Left ventricle myocardium superior (tissue), 1 donor: ENCODE results near the gene NCMAP. TPM values are rescaled to one million over a fixed set of nuclear protein-coding genes. Genes with fewer than 3 reads are reported as not detected.
A peak's percentile ranks its signal among the peaks of the same experiment; 100 is the strongest.

Source experiments
- ATAC-seq: fragments of 200-7000 bp; cut with Tn5 transposase; one replicate; pipeline ENCODE4 v1.9.1; 2020; ENCODE audit warnings: mild to moderate bottlenecking, moderate library complexity
- DNase-seq: peaks from one replicate; pipeline ENCODE4 v3.0.0-alpha.2; 2020
- intact Hi-C: fragments of 100-400 bp; cut with micrococcal nuclease; formaldehyde crosslinking; loops from one replicate; pipeline ENCODE4 v1.11.0; 2022
- total RNA-seq: library from RNA; stranded (reverse); fragmentation: NEBNext Ultra II Directional; extraction: Animal tissue kit (Norgen Biotek cat#: 25700); gene quantifications from one replicate; pipeline ENCODE4 v1.2.1, GENCODE V29; 2021
- donor health status: DM: no; HTN: yes; CAD: no; lungs with severe emphysema.

Gene NCMAP
- total RNA-seq, 1 donor from 2014 or later, result 0.27 TPM

- ATAC-seq, result no peak
- DNase-seq, result no peak
- intact Hi-C loops, result no loop called here
Observed at GRCh38 chr1:24566236-24566867, 10.5 kb downstream of the NCMAP start.

- intact Hi-C loops, result no loop called here
- ATAC-seq, result peak; percentile 76
Observed at GRCh38 chr1:24567792-24568388, 12.0 kb downstream of the NCMAP start.

GRCh38 chr1:24568475-24568874 is 12.6 kb downstream of the NCMAP start:
- ATAC-seq, result no peak
- intact Hi-C loops, result no loop called here
- DNase-seq, result no peak

More at GRCh38 chr1:24567792-24568388, 12.0 kb downstream of the NCMAP start:
- DNase-seq, result peak; percentile 46

- intact Hi-C loops, result no loop called here
- DNase-seq (no peak), ATAC-seq (no peak)
Observed at GRCh38 chr1:24570265-24571125, 14.6 kb downstream of the NCMAP start.

- ATAC-seq (no peak), DNase-seq (no peak)
- intact Hi-C loops, result no loop called here
Observed at GRCh38 chr1:24572301-24572700, 16.4 kb downstream of the NCMAP start.

GRCh38 chr1:24575905-24576587 is 20.2 kb downstream of the NCMAP start:
- DNase-seq, result no peak
- intact Hi-C loops, result no loop called here
- ATAC-seq, result peak; percentile 24

GRCh38 chr1:24578846-24579245 is 23.0 kb downstream of the NCMAP start:
- ATAC-seq (no peak), DNase-seq (no peak)
- intact Hi-C loops, result no loop called here

GRCh38 chr1:24580756-24581155 is 24.9 kb downstream of the NCMAP start:
- no peak for DNase-seq
- intact Hi-C loops, result no loop called here
- no peak for ATAC-seq

GRCh38 chr1:24584171-24584647 is 28.3 kb downstream of the NCMAP start:
- intact Hi-C loops, result no loop called here
- DNase-seq (peak; percentile 32), ATAC-seq (peak; percentile 90)

- ATAC-seq (no peak), DNase-seq (no peak)
- intact Hi-C loops, result no loop called here
Observed at GRCh38 chr1:24586119-24586518, 30.2 kb downstream of the NCMAP start.

- peak; percentile 42 for ATAC-seq
- intact Hi-C loops, result no loop called here
- no peak for DNase-seq
Observed at GRCh38 chr1:24586970-24587820, 31.3 kb downstream of the NCMAP start.

GRCh38 chr1:24588573-24588972 is 32.7 kb downstream of the NCMAP start:
- no peak for DNase-seq
- intact Hi-C loops, result no loop called here
- no peak for ATAC-seq

- intact Hi-C loops, result no loop called here
- ATAC-seq, result no peak
- no peak for DNase-seq
Observed at GRCh38 chr1:24589200-24589599, 33.3 kb downstream of the NCMAP start.

- ATAC-seq (peak; percentile 33), DNase-seq (no peak)
- intact Hi-C loops, result no loop called here
Observed at GRCh38 chr1:24591781-24592180, 35.9 kb downstream of the NCMAP start.

- DNase-seq (no peak), ATAC-seq (no peak)
- intact Hi-C loops, result no loop called here
Observed at GRCh38 chr1:24594328-24594598, 38.4 kb downstream of the NCMAP start.

- DNase-seq (no peak), ATAC-seq (no peak)
- intact Hi-C loops, result no loop called here
Observed at GRCh38 chr1:24596401-24596880, 40.6 kb downstream of the NCMAP start.

- intact Hi-C loops, result no loop called here
- ATAC-seq, result no peak
- no peak for DNase-seq
Observed at GRCh38 chr1:24599265-24599664, 43.4 kb downstream of the NCMAP start.

GRCh38 chr1:24600551-24600950 is 44.7 kb downstream of the NCMAP start:
- intact Hi-C loops, result no loop called here
- ATAC-seq (no peak), DNase-seq (no peak)
